ENCODE results near the gene TEP1.

TEP1 gene

DNA sequence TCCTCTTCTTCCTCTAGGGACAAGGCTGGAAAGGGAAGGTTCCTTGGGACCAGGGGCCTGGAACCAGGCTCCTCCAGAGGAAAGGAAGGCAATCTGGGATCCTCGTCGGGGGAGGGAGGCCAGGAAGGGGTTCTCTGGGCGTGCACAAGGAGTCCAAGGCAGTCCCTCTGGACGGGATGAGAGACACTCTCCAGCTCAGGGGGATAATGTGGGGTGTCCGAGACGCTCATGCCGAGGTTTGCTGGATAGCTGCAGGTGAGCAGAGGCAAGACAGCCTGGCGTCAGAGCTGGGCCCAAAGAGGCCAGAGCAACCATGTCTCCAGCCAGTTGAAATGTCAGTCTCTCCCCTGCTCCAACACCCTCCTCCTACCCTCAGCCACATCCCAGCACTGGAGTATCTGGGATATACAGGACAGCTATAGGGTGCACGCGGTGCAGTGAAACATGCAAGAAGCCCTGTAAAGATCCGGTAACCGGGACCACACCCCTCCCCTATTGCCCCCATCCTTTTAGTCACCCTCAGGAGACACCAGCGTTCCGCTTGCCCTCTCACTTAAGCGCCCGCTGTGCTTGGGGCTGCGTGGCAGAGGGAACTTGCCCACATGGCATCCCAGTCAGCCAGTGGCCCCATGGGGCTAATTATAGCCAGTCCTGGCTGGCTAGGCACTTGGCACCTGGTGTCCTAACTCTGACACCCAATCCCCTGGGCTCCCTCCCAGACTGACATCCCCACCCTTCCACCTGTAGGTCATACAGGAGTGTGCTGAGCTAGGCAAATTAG, 22.5 kb upstream of the TEP1 start, which contains the start of gene KLHL33:
TSS of gene KLHL33 (minus strand) at position 585 of the 781 bp plus-strand sequence. CDS start at position 230, 355 bp downstream.
- TF ChIP-seq SIN3A (IDR thresholded peaks at IDR 0.05; ENCODE audit: borderline replicate concordance, insufficient read depth, low read length) (no peak), POLR2AphosphoS5 (IDR thresholded peaks at IDR 0.05; ENCODE audit: low read depth, low read length) (no peak), TAF1 (IDR thresholded peaks at IDR 0.05; ENCODE audit: borderline replicate concordance, insufficient read depth, low read length) (no peak), FOXP2 (optimal IDR thresholded peaks at IDR 0.05; ENCODE audit: borderline replicate concordance, extremely low read depth, extremely low read length, insufficient read depth) (no peak)
- TF ChIP-seq, protein P1, sequence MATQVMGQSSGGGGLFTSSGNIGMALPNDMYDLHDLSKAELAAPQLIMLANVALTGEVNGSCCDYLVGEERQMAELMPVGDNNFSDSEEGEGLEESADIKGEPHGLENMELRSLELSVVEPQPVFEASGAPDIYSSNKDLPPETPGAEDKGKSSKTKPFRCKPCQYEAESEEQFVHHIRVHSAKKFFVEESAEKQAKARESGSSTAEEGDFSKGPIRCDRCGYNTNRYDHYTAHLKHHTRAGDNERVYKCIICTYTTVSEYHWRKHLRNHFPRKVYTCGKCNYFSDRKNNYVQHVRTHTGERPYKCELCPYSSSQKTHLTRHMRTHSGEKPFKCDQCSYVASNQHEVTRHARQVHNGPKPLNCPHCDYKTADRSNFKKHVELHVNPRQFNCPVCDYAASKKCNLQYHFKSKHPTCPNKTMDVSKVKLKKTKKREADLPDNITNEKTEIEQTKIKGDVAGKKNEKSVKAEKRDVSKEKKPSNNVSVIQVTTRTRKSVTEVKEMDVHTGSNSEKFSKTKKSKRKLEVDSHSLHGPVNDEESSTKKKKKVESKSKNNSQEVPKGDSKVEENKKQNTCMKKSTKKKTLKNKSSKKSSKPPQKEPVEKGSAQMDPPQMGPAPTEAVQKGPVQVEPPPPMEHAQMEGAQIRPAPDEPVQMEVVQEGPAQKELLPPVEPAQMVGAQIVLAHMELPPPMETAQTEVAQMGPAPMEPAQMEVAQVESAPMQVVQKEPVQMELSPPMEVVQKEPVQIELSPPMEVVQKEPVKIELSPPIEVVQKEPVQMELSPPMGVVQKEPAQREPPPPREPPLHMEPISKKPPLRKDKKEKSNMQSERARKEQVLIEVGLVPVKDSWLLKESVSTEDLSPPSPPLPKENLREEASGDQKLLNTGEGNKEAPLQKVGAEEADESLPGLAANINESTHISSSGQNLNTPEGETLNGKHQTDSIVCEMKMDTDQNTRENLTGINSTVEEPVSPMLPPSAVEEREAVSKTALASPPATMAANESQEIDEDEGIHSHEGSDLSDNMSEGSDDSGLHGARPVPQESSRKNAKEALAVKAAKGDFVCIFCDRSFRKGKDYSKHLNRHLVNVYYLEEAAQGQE (IDR thresholded peaks at IDR 0.05; ENCODE audit: insufficient read depth in 1 of 2, low read depth in 2 of 2, low read length in 2 of 2), result no peak

DNA sequence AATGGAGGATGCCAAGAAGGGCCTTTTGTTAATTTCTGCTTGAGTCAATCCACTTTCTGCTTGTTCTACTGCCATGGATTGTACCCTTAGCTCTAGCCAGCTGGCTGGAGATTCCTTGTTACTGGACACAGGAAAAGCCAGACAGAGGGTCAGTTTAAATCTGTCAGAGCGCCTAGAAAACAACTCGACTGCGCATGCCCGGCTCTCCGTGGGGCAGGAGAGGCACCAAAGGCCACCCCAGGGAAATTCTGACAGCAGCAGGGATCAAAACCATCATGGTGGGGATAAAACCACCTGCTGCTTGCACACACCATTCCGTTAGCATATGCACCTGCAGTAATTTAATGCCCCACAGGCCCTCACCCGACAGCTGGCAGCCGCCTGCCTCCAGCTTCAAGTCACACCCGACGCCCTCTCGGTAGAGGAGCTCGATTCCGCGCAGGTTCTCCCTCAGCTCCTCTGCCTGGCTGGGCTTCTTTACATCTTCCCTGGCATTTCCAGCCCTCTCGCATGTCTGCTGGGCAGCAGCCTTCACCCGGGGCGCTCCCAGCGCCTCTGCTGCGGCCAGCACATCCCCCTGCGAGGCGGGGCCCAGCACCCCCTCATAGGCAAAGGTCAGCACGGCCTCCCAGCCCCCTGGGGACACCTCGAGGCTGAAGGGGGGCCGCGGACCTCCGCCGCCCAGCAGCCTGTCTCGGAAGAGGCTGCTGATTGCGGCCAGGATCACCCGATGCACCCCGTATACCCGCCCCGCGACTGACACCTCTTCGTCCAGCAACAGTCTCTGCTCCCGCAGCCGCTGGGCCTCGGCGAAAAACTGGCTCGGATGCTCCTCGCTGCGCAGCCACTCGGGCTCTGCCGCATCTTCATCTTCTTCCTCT, 21.6 kb upstream of the TEP1 start:
- TF ChIP-seq, protein P1 (IDR thresholded peaks at IDR 0.05; ENCODE audit: insufficient read depth in 1 of 2, low read depth in 2 of 2, low read length in 2 of 2), result no peak
- TF ChIP-seq SIN3A (IDR thresholded peaks at IDR 0.05; ENCODE audit: borderline replicate concordance, insufficient read depth, low read length) (no peak), FOXP2 (optimal IDR thresholded peaks at IDR 0.05; ENCODE audit: borderline replicate concordance, extremely low read depth, extremely low read length, insufficient read depth) (no peak), POLR2AphosphoS5 (IDR thresholded peaks at IDR 0.05; ENCODE audit: low read depth, low read length) (no peak), TAF1 (IDR thresholded peaks at IDR 0.05; ENCODE audit: borderline replicate concordance, insufficient read depth, low read length) (no peak)

DNA sequence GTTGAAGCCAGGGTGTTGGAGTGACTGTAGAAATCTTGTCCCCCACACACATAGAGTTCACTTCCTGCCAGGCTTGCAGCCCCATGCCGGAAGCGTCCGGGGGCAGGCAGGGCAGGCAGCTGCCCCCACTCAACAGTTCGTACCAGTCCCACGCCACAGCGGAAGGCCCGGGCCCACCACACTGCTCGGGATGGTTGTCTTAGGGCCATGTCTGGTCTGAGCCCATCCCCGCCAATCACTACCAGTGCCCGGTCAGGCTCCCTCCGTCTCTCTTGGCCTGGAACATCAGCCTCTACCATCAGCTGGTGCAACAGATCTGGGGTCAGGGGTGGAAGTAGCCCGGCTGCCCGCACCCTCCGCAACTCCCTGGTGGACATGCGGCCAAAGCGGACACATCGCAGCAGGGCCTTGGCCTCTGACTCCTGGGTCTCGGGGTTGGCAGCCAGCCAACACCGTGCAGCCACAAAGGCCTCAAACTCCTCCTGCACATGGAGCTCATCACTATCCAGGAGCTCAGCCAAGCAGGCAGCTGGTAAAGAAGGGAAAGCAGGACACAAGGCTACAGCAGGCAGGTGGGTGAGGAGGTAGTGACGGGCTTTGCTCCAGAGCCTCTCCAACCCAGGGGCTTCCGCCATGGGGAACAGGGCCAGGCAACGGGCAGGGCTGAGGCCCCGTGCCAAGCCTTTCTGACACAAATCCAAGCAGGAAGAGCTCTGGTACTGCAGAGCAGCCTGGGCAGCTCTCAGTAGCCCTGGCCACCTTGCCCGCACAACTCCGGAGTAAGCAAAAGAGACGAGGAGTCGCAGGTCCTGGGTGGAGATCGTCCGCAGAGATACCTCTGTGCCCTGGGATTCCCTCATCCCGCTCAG, 16.7 kb upstream of the TEP1 start:
- TF ChIP-seq POLR2AphosphoS5 (IDR thresholded peaks at IDR 0.05; ENCODE audit: low read depth, low read length) (no peak), TAF1 (IDR thresholded peaks at IDR 0.05; ENCODE audit: borderline replicate concordance, insufficient read depth, low read length) (no peak), SIN3A (IDR thresholded peaks at IDR 0.05; ENCODE audit: borderline replicate concordance, insufficient read depth, low read length) (no peak), FOXP2 (optimal IDR thresholded peaks at IDR 0.05; ENCODE audit: borderline replicate concordance, extremely low read depth, extremely low read length, insufficient read depth) (no peak)
- TF ChIP-seq, protein P1 (IDR thresholded peaks at IDR 0.05; ENCODE audit: insufficient read depth in 1 of 2, low read depth in 2 of 2, low read length in 2 of 2), result no peak

DNA sequence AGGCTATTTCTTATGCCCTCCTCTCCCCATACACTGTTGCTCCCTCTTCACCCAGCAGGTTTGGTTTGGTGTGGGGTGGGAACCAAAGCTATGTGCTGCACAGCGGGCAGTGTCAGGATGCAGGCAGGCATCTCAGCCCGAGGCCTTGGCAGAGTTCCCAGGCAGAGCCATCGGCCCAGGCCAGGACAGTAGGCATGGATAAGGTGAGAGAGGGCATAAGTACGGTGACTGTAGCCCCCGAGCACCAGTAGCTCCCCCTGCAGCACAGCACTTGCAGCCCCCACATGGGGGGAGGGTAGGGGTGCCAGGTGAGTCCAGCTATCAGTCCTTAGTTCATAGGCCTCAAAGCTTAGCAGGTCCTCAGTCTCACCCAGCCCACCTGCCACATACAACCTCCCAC, 15.5 kb upstream of the TEP1 start:
- TF ChIP-seq, protein P1 (IDR thresholded peaks at IDR 0.05; ENCODE audit: insufficient read depth in 1 of 2, low read depth in 2 of 2, low read length in 2 of 2), result no peak
- no peak for TF ChIP-seq FOXP2 (optimal IDR thresholded peaks at IDR 0.05; ENCODE audit: borderline replicate concordance, extremely low read depth, extremely low read length, insufficient read depth)
- TF ChIP-seq SIN3A (IDR thresholded peaks at IDR 0.05; ENCODE audit: borderline replicate concordance, insufficient read depth, low read length), result no peak
- no peak for TF ChIP-seq TAF1 (IDR thresholded peaks at IDR 0.05; ENCODE audit: borderline replicate concordance, insufficient read depth, low read length)
- TF ChIP-seq POLR2AphosphoS5 (IDR thresholded peaks at IDR 0.05; ENCODE audit: low read depth, low read length), result no peak

Data from PFSK-1 (cell line).